Measurements from ENCODE around the gene MASTL.

MASTL gene

DNA sequence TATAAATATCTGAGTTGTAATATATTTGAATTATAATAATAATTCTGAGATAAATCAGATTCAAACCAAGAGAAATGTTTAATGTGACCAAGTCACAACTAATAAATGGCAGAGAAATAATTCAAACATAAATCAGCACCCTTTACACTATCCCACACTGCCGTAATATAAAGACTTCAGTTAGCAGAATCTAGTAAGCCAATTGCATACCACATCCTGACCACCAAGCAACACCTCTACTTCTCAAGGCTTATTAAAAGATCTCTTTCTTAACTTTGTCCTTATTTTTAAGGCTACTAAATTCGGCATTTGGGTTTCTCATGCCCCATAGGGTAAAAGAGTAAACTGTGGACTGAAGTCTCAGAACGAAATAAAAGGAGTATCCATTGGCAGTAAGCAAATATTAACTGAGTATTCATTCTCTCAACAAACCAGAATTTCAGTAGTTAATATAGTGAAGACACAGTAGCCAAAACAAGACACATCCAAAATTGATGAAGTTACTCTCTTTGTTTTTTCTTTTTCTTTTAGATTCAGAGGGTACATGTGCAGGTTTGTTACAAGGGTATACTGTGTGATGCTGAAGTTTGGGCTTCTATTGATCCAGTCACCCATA, 70.6 kb downstream of the MASTL start:
- no peak for DNase-seq (ENCODE audit: low read depth)

DNA sequence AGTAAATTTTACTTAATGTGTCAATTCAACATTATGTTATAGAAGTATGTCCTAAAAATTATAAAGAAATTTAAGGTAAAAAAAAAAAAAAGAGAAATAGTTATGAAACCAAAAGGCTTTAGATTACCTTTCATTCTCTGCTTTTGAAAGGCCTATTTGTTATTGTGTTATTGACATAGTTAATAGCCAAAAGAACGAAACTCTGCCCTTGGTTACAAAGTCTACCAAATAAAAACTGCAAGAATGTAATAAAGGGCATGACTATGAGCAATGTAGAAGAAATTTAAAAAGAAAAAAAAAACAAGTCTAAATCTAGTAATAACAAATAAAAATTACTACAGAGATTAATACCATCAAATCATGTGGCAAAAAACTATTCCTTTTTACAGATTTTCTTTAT, 74.9 kb downstream of the MASTL start:
- no peak for DNase-seq (ENCODE audit: low read depth)

DNA sequence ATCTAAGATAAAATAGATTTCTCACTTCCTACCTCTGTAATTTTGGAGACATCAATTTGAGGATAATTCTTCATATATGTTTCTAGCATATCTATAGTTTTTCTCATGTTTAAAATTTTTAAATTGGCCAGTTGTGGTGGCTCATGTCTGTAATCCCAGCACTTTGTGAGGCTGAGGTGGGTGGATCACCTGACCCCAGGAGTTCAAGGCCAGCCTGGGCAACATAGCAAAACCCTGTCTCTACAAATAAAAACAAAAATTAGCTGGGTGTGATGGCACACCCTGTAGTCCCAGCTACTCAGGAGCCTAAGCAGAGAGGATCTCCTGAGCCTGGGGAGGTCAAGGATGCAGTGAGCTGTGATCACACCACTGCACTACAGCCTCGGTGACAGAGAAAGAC, 80.6 kb downstream of the MASTL start:
- DNase-seq (ENCODE audit: low read depth): no peak

All from GM04504 (cell line).